Left ventricle myocardium inferior (tissue), 1 donor: ENCODE measurements around the gene NMNAT2. TPM values are rescaled to one million over a fixed set of nuclear protein-coding genes. Genes with fewer than 3 reads are reported as not detected.
A peak's percentile ranks its signal among the peaks of the same experiment; 100 is the strongest.

ENCODE experiments used
- DNase-seq: peaks from one replicate; pipeline ENCODE4 v3.0.0-alpha.2; 2020
- H3K27ac ChIP-seq: fragments of 200-600 bp; replicated peaks from 2 replicates; pipeline ENCODE4 v1.8.0; 2021
- H3K27me3 ChIP-seq: fragments of 200-600 bp; 2 replicates; pipeline ENCODE4 v1.8.0; 2021; ENCODE audit warnings: low read depth
- H3K36me3 ChIP-seq: fragments of 200-600 bp; 2 replicates; pipeline ENCODE4 v1.8.0; 2021
- H3K4me1 ChIP-seq: fragments of 200-600 bp; 2 replicates; pipeline ENCODE4 v1.8.0; 2021
- H3K4me3 ChIP-seq: fragments of 200-600 bp; 2 replicates; pipeline ENCODE4 v1.8.0; 2021; ENCODE audit warnings: mild to moderate bottlenecking, moderate library complexity
- H3K9me3 ChIP-seq: fragments of 200-600 bp; replicated peaks from 2 replicates; pipeline ENCODE4 v1.8.0; 2021
- CTCF ChIP-seq: fragments of 200-600 bp; IDR thresholded peaks from 2 replicates; pipeline ENCODE4 v1.8.0; 2021; ENCODE audit warnings: antibody characterized with exemption, mild to moderate bottlenecking, borderline replicate concordance
- intact Hi-C: fragments of 100-400 bp; cut with micrococcal nuclease; formaldehyde crosslinking; loops from one replicate; pipeline ENCODE4 v1.11.0; 2022
- total RNA-seq: library from RNA; stranded (reverse); fragmentation: NEBNext Ultra II Directional; extraction: Animal tissue kit (Norgen Biotek cat#: 25700); gene quantifications from one replicate; pipeline ENCODE4 v1.2.1, GENCODE V29; 2021
- donor health status: DM: no; HTN: yes; CAD: no; lungs with severe emphysema.

The NMNAT2 gene
- total RNA-seq, 1 donor from 2014 or later = 3.4 TPM

GRCh38 chr1:183209533-183210158 is 208.5 kb downstream of the NMNAT2 start:
- DNase-seq = no peak
- H3K27me3 ChIP-seq = no peaks in the 10 kb centered on the region
- TF ChIP-seq CTCF = no peak
- H3K27ac ChIP-seq = no peak overlapping the region
- no peak overlapping the region for H3K4me3 ChIP-seq
- H3K9me3 ChIP-seq = no peaks in the 10 kb centered on the region
- intact Hi-C loops = no loop called here
- H3K36me3 ChIP-seq = no peaks in the 10 kb centered on the region
- no peaks in the 10 kb centered on the region for H3K4me1 ChIP-seq

DNA sequence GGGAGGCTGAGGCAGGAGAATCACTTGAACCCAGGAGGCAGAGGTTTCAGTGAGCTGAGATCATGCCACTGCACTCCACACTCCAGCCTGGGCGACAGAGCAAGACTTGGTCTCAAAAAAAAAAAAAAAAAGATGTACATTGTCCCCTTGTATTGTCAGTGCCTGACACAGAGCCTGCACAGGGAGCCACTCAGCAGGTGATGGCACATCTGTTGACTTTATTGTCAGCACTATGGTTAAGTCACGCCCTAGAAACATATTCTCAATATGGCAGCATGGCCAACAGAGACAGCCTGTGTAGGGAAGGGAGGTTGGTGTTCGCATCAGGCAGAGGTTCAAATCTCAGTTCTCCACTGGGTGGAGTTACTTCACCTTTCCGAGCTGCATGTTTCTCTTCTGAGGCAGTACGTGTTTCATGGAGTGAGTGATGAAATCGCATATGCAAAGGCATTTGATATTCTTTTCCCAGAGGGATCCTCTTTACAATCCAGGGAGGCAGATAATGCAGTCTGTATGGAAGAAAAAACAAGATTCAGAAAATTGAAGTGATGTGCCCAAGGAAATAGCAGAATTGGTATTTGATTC is 211.6 kb downstream of the NMNAT2 start:
- Histone ChIP-seq H3K27ac (no peak overlapping the region), H3K4me1 (no peaks in the 10 kb centered on the region), H3K9me3 (no peaks in the 10 kb centered on the region), H3K4me3 (no peak overlapping the region), H3K36me3 (no peaks in the 10 kb centered on the region), H3K27me3 (no peaks in the 10 kb centered on the region)
- no peak for DNase-seq
- no peak for TF ChIP-seq CTCF
- intact Hi-C loops = no loop called here

- no peaks in the 10 kb centered on the region for H3K9me3 ChIP-seq
- intact Hi-C loops = no loop called here
- no peak for DNase-seq
- H3K27me3 ChIP-seq = no peaks in the 10 kb centered on the region
- no peak overlapping the region for H3K4me3 ChIP-seq
- no peak for TF ChIP-seq CTCF
- H3K27ac ChIP-seq = peak overlapping the region; percentile 25
- H3K36me3 ChIP-seq = no peaks in the 10 kb centered on the region
- H3K4me1 ChIP-seq = no peaks in the 10 kb centered on the region
Measured at GRCh38 chr1:183205196-183205781, 212.9 kb downstream of the NMNAT2 start.

- H3K27ac ChIP-seq = no peak overlapping the region
Measured at GRCh38 chr1:183203094-183203493, 215.1 kb downstream of the NMNAT2 start.

GRCh38 chr1:183200451-183200850 is 217.7 kb downstream of the NMNAT2 start:
- no peak overlapping the region for H3K4me3 ChIP-seq
- H3K27ac ChIP-seq = no peak overlapping the region
- no peak for DNase-seq
- no peaks in the 10 kb centered on the region for H3K36me3 ChIP-seq
- no peaks in the 10 kb centered on the region for H3K9me3 ChIP-seq
- peaks cover under 1% of the 10 kb centered on the region for H3K4me1 ChIP-seq
- intact Hi-C loops = no loop called here
- no peaks in the 10 kb centered on the region for H3K27me3 ChIP-seq
- TF ChIP-seq CTCF = no peak

More at GRCh38 chr1:183203094-183203493, 215.1 kb downstream of the NMNAT2 start:
- Histone ChIP-seq H3K27me3 (no peaks in the 10 kb centered on the region), H3K9me3 (no peaks in the 10 kb centered on the region), H3K4me3 (no peak overlapping the region), H3K36me3 (no peaks in the 10 kb centered on the region), H3K4me1 (no peaks in the 10 kb centered on the region)
- intact Hi-C loops = no loop called here
- TF ChIP-seq CTCF = no peak
- no peak for DNase-seq
